Transverse colon (tissue), 4 donors: ENCODE results near the gene C16orf86.

Experiments
- CTCF ChIP-seq, 5 experiments: fragments of 200-600 bp in 3 of 5; fragments of 450-650 bp in 2 of 5; sonication (generic) in 3 of 5; IDR thresholded peaks; 1 replicate in 2 of 5; 2 replicates in 3 of 5; pipeline ENCODE4 v1.5.1; 2016 to 2017; ENCODE audit warnings: antibody characterized with exemption in 5 of 5, inconsistent platforms in 3 of 5, mild to moderate bottlenecking in 2 of 5, moderate library complexity in 1 of 5
- EP300 ChIP-seq: sonication (generic); formaldehyde crosslinking; IDR thresholded peaks from one replicate; pipeline ENCODE4 v1.6.1; 2017; ENCODE audit warnings: antibody characterized with exemption, low read depth
- POLR2A ChIP-seq: fragments of 450-650 bp; IDR thresholded peaks from one replicate; pipeline ENCODE4 v1.6.1; 2016; ENCODE audit warnings: antibody characterized with exemption, mild to moderate bottlenecking, moderate library complexity
- POLR2AphosphoS5 ChIP-seq, 3 donors: sonication (generic); formaldehyde crosslinking; IDR thresholded peaks; one replicate each; pipeline ENCODE4 v1.6.1; 2016; ENCODE audit warnings: antibody characterized with exemption in 3 of 3

GRCh38 chr16:67664258-67664657 lies 2.4 kb upstream of the C16orf86 start:
- TF ChIP-seq POLR2A, result no peak
- TF ChIP-seq CTCF (IDR thresholded peaks at IDR 0.05), result no peak
- TF ChIP-seq POLR2AphosphoS5 (IDR thresholded peaks at IDR 0.05), result no peak
- TF ChIP-seq EP300, result no peak
